ENCODE data around the gene DDN.
A peak's percentile ranks its signal among the peaks of the same experiment; 100 is the strongest.

DDN gene

DNA sequence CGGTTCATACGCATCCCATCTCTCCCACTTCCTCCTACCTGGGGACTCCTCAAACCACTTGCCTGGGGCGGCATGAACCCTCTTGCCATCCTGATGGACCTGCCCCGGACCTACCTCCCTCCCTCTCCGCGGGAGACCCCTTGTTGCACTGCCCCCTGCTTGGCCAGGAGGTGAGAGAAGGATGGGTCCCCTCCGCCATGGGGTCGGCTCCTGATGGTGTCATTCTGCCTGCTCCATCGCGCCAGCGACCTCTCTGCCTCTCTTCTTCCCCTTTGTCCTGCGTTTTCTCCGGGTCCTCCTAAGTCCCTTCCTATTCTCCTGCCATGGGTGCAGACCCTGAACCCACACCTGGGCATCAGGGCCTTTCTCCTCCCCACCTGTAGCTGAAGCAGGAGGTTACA is 17.4 kb downstream of the DDN start:
- DNase-seq (ENCODE audit: low read depth) = no peak

DNA sequence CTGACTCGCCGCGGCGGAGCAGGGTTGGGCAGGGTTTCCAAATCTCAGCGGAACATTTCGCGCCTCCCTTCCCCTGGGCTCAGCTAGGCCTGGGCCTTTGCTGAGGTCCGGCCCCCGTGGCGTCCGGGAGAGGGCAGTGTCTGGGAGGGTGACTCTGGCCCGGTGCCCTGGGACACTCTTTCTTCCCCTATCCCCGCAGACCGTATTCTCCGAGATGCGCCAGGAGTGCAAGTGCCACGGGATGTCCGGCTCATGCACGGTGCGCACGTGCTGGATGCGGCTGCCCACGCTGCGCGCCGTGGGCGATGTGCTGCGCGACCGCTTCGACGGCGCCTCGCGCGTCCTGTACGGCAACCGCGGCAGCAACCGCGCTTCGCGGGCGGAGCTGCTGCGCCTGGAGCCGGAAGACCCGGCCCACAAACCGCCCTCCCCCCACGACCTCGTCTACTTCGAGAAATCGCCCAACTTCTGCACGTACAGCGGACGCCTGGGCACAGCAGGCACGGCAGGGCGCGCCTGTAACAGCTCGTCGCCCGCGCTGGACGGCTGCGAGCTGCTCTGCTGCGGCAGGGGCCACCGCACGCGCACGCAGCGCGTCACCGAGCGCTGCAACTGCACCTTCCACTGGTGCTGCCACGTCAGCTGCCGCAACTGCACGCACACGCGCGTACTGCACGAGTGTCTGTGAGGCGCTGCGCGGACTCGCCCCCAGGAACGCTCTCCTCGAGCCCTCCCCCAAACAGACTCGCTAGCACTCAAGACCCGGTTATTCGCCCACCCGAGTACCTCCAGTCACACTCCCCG is 18.0 kb downstream of the DDN start:
- DNase-seq (ENCODE audit: low read depth) = peak; percentile 24

DNA sequence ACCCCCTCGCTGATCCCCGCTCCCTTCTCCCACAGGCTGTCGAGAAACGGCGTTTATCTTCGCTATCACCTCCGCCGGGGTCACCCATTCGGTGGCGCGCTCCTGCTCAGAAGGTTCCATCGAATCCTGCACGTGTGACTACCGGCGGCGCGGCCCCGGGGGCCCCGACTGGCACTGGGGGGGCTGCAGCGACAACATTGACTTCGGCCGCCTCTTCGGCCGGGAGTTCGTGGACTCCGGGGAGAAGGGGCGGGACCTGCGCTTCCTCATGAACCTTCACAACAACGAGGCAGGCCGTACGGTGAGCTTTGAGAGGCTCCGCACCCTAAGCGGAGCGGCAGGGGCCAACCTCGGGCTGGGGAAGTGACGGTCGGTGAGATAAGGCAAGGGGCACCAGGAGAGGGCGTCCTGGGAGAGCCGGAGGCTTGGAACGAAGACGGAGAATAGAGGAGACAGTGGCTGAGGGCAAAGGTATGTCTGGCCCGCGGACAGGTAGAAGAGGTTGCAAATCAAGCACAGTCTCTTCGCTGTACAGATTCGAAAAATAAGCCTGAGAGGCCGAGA is 18.7 kb downstream of the DDN start:
- DNase-seq (ENCODE audit: low read depth) = no peak

DNA sequence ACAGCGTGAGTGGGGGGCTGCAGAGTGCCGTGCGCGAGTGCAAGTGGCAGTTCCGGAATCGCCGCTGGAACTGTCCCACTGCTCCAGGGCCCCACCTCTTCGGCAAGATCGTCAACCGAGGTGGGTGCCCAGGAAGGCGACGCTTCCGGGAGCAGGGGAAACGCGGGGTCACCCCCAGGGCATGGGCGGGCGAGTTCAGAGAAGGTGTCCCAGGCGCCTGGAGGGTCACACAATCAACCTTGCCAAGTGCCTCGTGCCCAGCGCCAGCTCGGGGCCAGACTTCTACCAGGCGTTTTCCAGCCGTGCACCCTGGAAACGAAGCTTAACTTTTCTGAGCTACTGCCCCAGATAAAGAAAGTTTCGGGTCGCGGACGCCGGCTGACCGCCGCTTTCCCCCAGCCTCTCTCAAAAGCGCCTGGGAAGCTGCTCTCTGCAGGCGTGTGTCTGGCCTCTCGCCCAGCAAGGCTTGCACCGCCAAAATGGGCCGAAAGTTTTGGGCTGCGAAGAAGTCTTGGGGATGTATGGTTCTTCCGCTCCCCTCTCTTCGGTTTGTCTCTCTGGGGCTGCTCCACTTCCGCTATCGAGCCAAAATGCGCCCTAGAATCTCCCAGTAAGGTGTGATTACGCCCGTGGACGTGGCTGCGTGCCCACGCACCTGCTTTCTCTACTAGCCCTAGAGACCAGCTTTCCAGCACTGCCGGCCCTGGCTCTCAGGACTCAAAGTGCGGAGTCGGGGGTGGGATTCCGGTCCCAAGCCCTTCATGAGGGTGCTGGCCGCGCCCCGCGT is 19.4 kb downstream of the DDN start:
- peak; percentile 34 for DNase-seq (ENCODE audit: low read depth)

DNA sequence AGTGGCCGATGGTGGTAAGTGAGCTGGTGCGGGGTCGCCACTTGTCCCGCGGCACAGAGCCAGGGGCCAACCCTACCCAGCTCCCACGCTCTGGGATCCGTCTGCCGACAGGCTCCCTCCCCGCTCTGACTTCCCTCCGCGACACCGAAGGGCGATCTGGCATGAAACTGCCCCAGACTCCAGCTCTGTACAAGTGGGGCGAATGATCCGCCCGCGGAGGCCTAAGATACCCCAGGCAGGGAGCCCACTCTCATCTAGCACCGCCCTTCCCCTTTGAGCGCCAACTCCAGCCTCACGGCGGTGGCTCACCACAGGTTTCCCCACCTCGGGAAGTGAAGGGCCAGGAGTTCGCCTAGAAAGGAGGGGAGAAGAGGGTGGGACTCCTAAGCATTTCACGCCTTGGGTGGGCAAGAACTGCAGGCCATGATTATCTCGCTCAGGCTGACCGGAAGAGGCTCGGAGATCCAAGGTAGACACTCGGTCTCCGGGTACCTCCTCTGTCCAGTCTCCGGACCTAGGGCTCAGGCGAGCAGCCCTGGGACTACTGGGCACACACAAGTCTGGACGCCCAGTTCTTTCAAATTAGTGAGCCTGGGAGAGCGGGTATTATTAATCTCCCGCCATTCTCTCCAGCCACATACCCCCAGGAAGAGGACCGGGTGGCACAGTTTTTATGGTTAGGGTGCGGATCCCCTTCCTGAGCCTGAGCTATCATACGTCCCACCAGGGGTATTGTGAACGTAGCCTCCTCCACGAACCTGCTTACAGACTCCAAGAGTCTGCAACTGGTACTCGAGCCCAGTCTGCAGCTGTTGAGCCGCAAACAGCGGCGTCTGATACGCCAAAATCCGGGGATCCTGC is 20.2 kb downstream of the DDN start:
- DNase-seq (ENCODE audit: low read depth) = no peak

DNA sequence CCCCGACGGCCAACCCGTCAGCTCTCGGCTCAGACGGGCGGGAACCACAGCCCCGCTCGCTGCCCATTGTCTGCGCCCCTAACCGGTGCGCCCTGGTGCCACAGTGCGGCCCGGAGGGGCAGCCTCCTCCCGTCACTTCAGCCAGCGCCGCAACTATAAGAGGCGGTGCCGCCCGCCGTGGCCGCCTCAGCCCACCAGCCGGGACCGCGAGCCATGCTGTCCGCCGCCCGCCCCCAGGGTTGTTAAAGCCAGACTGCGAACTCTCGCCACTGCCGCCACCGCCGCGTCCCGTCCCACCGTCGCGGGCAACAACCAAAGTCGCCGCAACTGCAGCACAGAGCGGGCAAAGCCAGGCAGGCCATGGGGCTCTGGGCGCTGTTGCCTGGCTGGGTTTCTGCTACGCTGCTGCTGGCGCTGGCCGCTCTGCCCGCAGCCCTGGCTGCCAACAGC is 20.9 kb downstream of the DDN start, which contains the start of gene WNT1:
TSS of gene WNT1 (plus strand) at position 32 of the 450 bp plus-strand sequence. CDS start at position 361, 329 bp downstream.
- no peak for DNase-seq (ENCODE audit: low read depth)

DNA sequence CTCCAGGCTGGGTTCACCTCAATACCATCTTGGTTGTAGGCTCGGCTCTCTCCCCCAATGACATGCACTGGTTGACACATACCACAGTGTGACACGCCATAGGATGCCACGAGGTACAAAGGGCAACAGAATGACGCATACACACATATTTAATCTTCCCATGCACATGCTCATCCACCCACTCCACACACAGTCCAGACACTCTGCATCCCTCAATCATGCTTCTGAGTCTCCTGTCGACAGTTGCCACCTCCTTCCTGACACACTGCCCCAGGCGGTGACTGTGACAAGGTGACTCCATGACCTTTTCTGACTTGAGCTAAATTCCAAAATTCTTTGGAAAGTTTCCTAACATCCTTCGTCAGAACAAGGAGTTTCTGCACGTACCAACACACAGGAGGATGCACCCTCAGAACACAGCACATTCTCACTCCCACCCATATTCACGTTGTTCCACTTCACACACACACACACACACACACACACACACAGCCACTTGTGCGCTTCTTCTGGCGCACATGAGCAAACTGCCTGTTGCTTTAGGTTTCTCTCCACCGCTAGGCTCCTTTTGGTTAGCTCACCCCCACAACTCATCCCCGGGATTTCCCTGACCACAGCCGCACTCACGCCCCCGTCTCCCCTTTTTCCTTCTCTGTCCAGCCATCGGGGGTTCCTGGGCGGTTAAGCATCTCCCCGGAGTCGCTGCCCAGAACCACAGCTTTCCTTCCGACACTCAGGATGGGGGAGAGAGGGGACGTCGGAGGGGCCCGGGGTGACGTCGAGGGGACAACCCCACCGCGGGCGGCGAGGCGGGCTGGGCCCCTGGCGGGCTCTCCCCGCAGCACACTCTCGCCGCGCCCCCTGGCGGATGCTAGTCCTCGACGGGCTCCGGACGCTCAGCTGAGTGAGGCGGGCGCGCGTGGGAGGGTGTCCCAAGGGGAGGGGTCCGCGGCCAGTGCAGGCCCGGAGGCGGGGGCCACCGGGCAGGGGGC is 21.6 kb downstream of the DDN start:
- DNase-seq (ENCODE audit: low read depth) = peak; percentile 72

DNA sequence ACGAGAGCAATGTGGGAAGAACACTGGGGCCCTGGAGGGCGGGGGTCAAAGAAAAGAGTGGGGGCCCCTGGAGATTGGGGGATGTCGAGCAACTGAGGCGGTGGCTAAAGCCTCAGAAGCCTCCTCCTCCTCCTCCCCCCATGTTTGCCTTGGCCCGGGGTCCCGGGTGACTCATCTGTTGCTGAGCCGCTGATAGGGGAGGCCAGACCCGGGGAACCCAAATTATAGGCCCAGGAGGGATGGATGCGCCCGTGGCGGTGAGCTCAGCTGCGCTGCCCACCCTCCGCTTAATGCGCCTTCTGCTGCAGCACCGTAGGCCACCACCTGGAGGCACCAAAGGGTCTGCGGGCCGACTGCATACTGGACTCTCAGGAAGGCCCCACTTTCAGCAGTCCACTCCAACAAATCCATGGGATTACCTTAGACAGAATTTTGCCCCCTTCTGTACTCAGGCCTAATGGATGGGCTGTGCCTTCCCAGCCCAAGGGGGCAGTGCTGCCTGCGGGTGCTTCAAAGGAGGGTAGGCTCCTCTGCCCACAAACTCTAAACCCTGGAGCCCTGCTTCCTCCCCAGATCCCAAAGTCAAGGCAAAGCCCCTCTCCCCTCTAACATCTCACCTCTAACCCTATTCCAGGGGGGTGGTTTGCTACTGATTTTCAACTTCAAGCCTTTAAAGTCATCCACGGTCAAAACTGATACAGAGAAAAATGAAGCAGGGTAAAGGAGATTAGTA is 25.1 kb downstream of the DDN start:
- no peak for DNase-seq (ENCODE audit: low read depth)

DNA sequence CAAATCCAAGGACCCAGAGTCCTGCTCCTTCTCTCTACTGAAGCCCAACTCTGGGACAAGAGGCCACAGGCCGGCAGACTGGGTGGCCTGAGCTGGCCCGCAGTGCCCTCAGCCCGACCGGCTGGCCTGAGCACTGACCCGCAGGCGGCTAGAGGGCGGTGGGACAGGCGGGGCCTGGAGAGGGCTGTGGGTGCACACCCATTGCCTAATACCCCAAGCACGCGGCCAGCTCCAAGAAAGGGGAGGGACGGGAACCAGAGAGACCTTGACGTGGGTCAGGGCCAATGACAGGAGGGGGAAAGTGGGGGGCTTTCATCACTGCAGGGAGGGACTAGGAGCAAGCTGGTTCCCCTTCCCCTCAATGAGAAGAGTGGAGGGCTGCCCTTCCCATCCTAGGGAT is 25.6 kb downstream of the DDN start:
- no peak for DNase-seq (ENCODE audit: low read depth)

DNA sequence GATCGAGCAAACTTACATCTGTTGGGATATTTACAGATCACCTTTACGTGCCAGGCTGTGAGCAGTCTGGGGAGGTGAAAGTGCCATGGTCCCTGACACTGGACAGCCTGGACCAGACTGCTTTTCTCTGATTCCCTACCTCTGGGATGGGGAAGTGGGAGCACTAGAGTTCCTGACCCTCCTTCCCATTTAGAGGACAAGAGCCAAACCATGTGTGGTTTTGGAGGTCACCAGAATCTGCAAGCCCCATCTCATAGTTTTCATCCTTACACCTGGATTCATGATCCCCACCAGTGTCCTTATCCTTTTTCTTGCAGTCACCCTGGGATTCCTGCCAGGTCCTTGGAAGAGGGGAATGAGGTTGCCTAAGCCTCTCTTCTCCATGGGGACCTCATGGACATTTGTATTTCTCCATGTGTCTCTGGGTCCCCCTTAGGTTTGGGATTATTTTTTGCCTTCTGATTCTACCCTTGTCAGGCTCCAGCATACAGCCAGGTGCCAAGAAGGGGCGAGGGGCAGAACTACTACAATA is 26.2 kb downstream of the DDN start:
- DNase-seq (ENCODE audit: low read depth) = no peak

DNA sequence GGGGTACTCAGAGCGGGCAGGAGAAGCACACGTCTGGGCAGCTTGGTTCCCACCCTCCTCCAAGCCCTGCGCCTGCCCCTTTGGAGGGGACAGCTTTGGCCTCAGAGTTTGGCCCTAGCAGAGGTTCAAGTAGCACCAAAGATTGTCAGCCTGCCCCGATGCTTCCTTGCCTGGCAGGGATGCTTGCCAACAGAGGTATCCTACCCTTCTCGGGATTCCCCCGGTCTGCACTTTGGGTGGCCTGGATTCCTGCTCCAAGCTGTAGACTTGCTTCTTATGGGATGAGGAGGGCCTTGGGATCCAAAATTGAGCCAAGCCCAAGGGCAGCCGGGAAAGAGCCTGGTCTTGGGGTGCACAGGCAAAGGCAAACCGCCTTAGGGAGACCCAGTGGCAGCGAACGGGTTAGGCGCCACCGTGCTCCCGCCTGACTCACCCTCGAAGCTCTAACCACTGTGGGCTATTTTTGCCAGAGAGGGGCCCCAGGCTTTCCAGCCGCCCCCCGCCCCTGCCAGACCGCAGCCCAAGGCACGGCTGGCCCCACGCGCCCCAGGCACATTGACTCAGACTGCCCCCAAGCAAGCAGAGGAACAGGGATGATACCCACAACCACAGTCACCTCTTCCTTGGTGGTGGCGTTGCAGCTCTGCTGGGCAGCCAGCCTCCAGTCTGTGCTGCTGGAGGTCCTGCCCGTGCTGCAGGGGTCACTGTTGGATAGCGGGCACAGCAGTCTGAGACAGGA is 26.8 kb downstream of the DDN start:
- DNase-seq (ENCODE audit: low read depth) = peak; percentile 24

DNA sequence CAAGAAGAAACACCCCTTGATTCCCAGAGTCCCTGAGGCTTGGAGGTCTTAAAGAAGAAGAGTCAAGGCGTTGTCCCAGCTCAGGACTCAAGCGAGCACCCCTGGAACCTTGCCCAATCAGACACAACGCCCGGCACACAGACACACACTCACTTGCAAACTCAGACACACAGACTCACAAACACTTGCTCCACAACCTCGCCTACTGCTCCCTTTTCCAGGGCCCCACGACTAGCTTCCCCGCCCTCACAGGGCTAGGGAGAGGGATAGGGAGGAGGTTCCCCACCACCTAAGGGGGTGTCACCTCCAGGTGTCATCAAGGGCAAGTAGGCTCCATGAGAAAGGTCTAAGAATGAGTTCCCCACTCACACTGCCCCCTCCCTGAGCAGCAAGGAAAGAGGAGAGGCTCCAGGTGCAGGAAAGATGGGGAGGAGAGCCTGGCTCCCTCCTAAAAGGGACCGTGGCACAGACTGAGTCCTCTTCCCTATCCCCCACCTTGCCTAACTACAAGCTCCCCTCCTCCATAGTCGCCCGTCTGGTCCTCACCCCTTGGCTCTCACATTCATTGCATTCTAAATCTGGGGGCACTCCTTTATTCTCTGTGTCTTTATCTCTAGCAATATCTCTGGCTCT is 28.4 kb downstream of the DDN start:
- no peak for DNase-seq (ENCODE audit: low read depth)

DNA sequence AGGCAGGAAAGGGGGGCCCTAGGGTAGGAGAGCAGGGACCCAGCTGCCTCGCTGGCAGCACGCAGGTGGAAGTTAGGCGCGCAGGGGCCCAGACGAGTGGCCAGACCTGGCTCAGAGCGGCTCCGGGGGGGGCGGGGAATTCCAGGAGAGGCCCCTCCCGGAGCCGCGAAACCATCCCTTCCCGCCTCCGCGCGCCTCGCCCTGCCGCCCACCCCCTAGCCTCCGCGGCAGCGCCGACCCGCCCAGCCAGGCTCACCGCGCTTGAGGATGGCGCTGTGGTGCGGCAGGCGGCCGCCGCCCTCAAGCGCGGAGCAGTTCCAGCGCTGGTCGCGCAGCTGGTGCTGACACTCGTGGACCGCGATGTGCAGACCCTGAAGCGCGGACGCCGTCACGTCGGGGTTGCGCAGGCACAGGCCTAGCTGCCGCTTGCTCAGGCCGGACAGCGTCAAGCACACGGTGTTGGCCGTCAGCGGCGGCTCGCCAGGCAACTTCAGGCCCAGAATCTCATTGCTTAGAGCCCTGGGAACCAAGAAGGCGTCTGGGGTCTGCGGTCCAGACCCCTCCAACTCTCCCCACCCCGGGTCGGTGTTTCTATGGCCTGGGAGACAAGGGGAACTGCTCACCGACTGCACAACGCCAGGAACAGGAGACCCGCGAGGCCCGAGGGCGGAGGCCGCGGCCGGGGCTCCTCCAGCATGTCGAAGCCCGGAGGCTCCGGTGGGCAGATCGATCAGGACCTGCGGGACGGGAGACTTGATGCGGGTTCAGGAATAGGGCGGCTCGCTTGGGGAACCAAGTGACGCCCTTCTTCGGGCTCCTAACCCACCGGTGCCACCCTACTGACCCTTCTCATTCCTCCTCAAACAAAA is 29.1 kb downstream of the DDN start:
- peak; percentile 40 for DNase-seq (ENCODE audit: low read depth)

DNA sequence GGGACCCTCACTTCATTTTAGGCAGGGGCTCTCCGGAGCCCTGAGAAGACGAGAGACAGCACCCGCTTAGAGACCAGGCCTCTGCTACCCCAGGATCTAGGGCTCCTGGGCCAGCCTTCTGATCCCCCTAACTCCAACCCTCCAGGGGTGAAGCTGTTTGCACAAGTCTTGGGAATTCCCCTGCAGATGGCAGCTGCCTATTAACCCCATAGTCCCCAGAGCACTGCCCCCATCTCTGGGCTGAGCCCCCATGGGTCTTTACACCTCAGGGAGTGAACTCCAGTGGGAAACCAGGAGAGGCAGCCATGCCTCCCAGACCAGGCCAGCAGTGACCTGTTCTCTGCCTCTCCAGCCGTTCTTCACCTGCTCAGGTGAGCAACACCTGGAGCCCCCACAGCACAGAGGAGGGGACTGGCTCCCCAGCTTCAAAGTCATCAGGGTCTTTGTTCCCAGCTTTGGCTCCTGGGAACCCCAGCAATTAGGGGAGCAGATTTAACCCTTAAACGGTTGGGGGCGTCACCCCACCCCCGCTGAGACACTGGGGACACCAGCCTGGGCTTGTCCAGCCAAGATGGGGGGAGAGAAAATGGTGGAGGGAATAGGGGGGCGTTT is 29.9 kb downstream of the DDN start:
- no peak for DNase-seq (ENCODE audit: low read depth)

DNA sequence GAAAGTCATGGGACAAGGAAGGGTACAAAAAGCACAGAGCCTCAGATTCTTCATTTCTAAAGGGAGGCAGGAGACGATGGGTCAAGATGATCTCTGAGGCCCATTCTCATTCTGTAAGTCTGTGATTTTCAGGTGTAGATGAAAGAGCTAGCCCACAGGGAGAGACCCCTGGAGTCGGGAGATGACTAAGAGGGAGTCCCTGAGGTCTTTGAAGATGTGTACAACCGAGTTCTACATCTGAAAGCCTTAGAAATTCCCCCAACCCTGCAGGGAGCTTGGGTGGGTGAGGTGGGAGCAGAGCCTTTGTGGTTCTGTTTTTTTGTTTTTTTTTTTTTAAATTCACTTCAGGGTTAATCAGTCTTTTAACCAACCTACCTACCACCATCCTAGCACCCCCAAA is 30.7 kb downstream of the DDN start:
- no peak for DNase-seq (ENCODE audit: low read depth)

DNA sequence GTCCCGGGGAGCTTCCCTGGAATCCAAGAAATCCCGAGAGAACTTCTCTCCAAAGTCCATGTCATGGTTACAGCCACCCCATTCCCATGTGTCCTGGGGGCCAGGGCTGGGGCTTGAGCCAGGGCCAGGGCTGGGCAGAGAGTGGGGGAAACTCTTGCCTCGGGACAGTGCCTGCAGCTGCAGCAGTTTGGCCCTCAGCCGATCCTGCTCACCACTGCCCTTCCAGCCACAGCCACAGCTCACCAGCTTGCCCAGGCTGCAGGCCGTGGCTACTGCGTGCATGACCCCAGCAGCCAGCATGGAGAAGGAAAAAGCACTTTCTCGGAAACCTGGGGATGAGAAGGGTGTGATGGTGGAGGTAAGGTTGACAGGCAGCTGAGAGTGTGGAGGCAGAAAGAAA is 31.2 kb downstream of the DDN start:
- no peak for DNase-seq (ENCODE audit: low read depth)

Measured in stimulated activated CD8-positive, alpha-beta memory T cell treated with anti-CD3 and anti-CD28 coated beads, Interleukin-12 subunit alpha, Interleukin-12 subunit beta, amount 100 ng/mL, for 4 hours (primary cell).